Loucy (cell line): Measurements from ENCODE around the gene SEC16B.

Source experiments
- H2AFZ ChIP-seq: fragments of 200-600 bp; sonication (generic); 2 replicates; pipeline ENCODE4 v1.6.0; 2016; ENCODE audit warnings: antibody characterized with exemption, mild to moderate bottlenecking, low read length, moderate library complexity
- H3F3A ChIP-seq: fragments of 200-600 bp; 2 replicates; pipeline ENCODE4 v1.6.0; 2016; ENCODE audit warnings: antibody characterized with exemption, low read depth, mild to moderate bottlenecking
- H3K27me3 ChIP-seq: fragments of 200-600 bp; sonication (generic); 2 replicates; pipeline ENCODE4 v1.6.1; 2014; ENCODE audit warnings: low read length, mild to moderate bottlenecking; ENCODE audit not compliant: insufficient read depth, poor library complexity, severe bottlenecking
- H3K36me3 ChIP-seq: fragments of 200-600 bp; sonication (generic); 2 replicates; pipeline ENCODE4 v1.6.1; 2016; ENCODE audit warnings: low read length; ENCODE audit not compliant: insufficient read depth
- H3K4me1 ChIP-seq: fragments of 200-600 bp; sonication (generic); 2 replicates; pipeline ENCODE4 v1.5.1; 2014; ENCODE audit warnings: low read length, mild to moderate bottlenecking; ENCODE audit not compliant: insufficient read depth, poor library complexity, severe bottlenecking
- H3K4me2 ChIP-seq: fragments of 200-600 bp; sonication (generic); 2 replicates; pipeline ENCODE4 v1.6.0; 2014; ENCODE audit warnings: antibody characterized with exemption, low read length, low read depth, mild to moderate bottlenecking; ENCODE audit not compliant: poor library complexity, severe bottlenecking
- H3K4me3 ChIP-seq: fragments of 200-600 bp; sonication (generic); 2 replicates; pipeline ENCODE4 v1.5.1; 2014; ENCODE audit warnings: low read length, mild to moderate bottlenecking, mixed read lengths; ENCODE audit not compliant: poor library complexity, severe bottlenecking
- H3K79me2 ChIP-seq: fragments of 200-600 bp; sonication (generic); 2 replicates; pipeline ENCODE4 v1.6.1; 2014; ENCODE audit warnings: low read length; ENCODE audit not compliant: insufficient read depth
- H3K9ac ChIP-seq: fragments of 200-600 bp; sonication (generic); 2 replicates; pipeline ENCODE4 v1.6.0; 2014; ENCODE audit warnings: mild to moderate bottlenecking, low read depth, low read length, moderate library complexity; ENCODE audit not compliant: poor library complexity, severe bottlenecking
- H3K9me2 ChIP-seq: fragments of 200-600 bp; sonication (generic); replicated peaks from 2 replicates; pipeline ENCODE4 v1.6.1; 2016; ENCODE audit warnings: low read depth, low read length, mixed read lengths
- H3K9me3 ChIP-seq: fragments of 200-600 bp; sonication (generic); 2 replicates; pipeline ENCODE4 v1.6.1; 2014; ENCODE audit warnings: mild to moderate bottlenecking, antibody characterized with exemption, low read length, low read depth; ENCODE audit not compliant: insufficient read depth
- H4K20me1 ChIP-seq: fragments of 200-600 bp; sonication (generic); 2 replicates; pipeline ENCODE4 v1.6.0; 2014; ENCODE audit warnings: antibody characterized with exemption, low read length, mild to moderate bottlenecking; ENCODE audit not compliant: insufficient read depth, poor library complexity, severe bottlenecking
- EZH2phosphoT487 ChIP-seq: fragments of 200-600 bp; IDR thresholded peaks from 2 replicates; pipeline ENCODE4 v1.6.1; 2018; ENCODE audit warnings: antibody characterized with exemption, mild to moderate bottlenecking, moderate library complexity, borderline replicate concordance
- TF ChIP-seq, protein P1 (sequence below): fragments of 200-600 bp; sonication (generic); conservative IDR thresholded peaks from 2 replicates; pipeline ENCODE4 v1.5.1; 2014; ENCODE audit warnings: mild to moderate bottlenecking, antibody characterized with exemption, low read length

SEC16B gene

DNA sequence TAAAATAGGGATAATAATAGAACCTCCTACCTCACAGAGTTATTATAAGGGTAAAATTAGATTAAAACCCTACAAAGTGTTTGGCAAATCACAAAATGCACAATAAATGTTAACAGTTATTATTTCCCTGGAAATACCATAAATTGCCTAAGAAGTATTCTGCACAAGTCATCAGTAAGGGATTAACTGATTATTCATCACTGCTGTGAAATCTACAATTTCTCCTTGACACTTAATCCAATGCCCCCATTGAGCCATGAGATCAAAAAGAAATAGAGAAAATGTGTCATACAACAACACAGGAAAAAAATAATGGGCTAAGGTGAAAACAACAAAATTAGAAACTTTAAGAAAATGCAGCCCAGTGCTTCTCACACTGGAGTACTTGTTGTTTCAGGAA, 6.7 kb upstream of the SEC16B start:
- TF ChIP-seq, protein P1, sequence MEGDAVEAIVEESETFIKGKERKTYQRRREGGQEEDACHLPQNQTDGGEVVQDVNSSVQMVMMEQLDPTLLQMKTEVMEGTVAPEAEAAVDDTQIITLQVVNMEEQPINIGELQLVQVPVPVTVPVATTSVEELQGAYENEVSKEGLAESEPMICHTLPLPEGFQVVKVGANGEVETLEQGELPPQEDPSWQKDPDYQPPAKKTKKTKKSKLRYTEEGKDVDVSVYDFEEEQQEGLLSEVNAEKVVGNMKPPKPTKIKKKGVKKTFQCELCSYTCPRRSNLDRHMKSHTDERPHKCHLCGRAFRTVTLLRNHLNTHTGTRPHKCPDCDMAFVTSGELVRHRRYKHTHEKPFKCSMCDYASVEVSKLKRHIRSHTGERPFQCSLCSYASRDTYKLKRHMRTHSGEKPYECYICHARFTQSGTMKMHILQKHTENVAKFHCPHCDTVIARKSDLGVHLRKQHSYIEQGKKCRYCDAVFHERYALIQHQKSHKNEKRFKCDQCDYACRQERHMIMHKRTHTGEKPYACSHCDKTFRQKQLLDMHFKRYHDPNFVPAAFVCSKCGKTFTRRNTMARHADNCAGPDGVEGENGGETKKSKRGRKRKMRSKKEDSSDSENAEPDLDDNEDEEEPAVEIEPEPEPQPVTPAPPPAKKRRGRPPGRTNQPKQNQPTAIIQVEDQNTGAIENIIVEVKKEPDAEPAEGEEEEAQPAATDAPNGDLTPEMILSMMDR = no peak
- TF ChIP-seq EZH2phosphoT487 = no peak
- Histone ChIP-seq H3K9me2 (no peaks in the 10 kb centered on the region), H3K4me2 (no peak overlapping the region), H2AFZ (no peak overlapping the region), H3K79me2 (no peaks in the 10 kb centered on the region), H3K4me3 (no peak overlapping the region), H3K4me1 (no peaks in the 10 kb centered on the region), H3K9me3 (no peaks in the 10 kb centered on the region), H3K9ac (no peak overlapping the region), H4K20me1 (no peaks in the 10 kb centered on the region), H3K36me3 (no peaks in the 10 kb centered on the region), H3F3A (no peaks in the 10 kb centered on the region), H3K27me3 (no peaks in the 10 kb centered on the region)

DNA sequence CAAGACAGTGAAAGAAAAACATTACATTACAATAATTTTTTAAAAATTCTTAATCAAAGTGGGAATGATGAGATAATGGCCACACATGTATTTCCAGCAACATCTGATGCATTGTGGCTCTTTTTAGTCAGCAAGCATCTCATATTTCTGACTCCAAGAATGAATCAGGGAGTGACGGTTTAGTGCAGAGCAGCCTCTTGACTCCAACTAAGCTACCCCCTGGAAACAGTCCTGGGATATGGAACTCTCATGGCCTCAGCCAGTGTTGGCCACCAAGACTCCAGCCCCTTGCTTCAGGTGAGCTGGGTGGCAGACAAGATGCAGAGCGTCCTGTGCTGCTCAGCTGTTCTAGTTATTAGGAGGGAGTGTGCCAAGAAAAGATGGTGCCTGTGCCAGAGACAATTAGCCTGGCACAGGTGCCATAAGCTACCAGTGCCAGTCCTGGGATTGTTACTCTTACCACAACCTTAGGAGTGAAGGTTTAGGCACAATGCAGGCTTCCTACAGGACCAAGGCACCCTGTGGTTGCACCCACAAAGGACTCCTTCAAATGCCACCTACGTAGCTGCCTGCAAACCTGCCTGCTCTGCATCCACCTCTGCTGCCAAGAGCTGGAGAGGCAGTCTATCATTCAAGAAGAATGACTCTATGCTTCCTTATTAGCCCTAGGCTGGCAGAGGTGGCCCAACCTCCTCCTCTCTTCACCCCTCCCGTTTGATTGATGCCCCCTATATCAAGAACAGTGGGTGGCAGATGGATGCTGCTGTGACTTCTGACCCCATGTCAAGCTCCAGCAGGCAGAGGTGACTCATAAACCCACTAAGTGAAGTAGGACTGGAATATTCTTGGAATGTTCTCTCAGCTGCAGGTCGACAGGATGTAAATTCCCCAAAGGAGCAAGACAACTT, 6.0 kb upstream of the SEC16B start:
- TF ChIP-seq, protein P1 = no peak
- no peak for TF ChIP-seq EZH2phosphoT487
- no peaks in the 10 kb centered on the region for H4K20me1 ChIP-seq
- H3K4me2 ChIP-seq = no peak overlapping the region
- no peaks in the 10 kb centered on the region for H3F3A ChIP-seq
- H3K4me1 ChIP-seq = no peaks in the 10 kb centered on the region
- no peaks in the 10 kb centered on the region for H3K36me3 ChIP-seq
- no peaks in the 10 kb centered on the region for H3K9me2 ChIP-seq
- H2AFZ ChIP-seq = no peak overlapping the region
- H3K27me3 ChIP-seq = no peaks in the 10 kb centered on the region
- no peak overlapping the region for H3K4me3 ChIP-seq
- no peak overlapping the region for H3K9ac ChIP-seq
- no peaks in the 10 kb centered on the region for H3K9me3 ChIP-seq
- H3K79me2 ChIP-seq = no peaks in the 10 kb centered on the region

DNA sequence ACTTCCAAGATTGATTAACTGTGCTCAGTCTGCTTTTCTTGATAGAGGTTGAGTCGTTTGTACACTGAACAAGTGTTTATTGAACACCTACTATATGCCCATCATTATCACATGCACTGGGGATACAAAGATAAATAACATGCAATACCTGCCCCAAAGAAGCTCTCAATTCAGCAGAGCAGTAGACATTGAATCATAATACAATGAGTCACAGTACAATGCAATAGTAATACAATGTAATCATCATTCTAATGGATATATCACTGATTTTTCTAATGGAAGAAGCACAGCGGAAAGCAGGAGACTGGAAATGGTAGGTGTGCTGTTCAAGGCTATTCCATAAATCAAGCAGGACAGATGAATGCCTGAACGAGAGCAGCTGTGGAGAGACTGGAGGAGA, 3.7 kb upstream of the SEC16B start:
- no peaks in the 10 kb centered on the region for H4K20me1 ChIP-seq
- H3K4me1 ChIP-seq = no peaks in the 10 kb centered on the region
- no peaks in the 10 kb centered on the region for H3F3A ChIP-seq
- TF ChIP-seq EZH2phosphoT487 = no peak
- TF ChIP-seq, protein P1 = no peak
- no peak overlapping the region for H3K9ac ChIP-seq
- no peaks in the 10 kb centered on the region for H3K36me3 ChIP-seq
- no peaks in the 10 kb centered on the region for H3K79me2 ChIP-seq
- H3K4me2 ChIP-seq = no peak overlapping the region
- no peak overlapping the region for H2AFZ ChIP-seq
- H3K9me2 ChIP-seq = no peaks in the 10 kb centered on the region
- H3K4me3 ChIP-seq = no peak overlapping the region
- no peaks in the 10 kb centered on the region for H3K9me3 ChIP-seq
- no peaks in the 10 kb centered on the region for H3K27me3 ChIP-seq
